HG02943 (cell line): ENCODE results near the gene CWC27.

Experiments
- ATAC-seq: cut with Tn5 transposase; IDR thresholded peaks from one replicate; pipeline ENCODE4 v1.9.1; 2021; ENCODE audit warnings: mild to moderate bottlenecking, low read depth, moderate library complexity; ENCODE audit not compliant: unreplicated experiment

Gene CWC27

DNA sequence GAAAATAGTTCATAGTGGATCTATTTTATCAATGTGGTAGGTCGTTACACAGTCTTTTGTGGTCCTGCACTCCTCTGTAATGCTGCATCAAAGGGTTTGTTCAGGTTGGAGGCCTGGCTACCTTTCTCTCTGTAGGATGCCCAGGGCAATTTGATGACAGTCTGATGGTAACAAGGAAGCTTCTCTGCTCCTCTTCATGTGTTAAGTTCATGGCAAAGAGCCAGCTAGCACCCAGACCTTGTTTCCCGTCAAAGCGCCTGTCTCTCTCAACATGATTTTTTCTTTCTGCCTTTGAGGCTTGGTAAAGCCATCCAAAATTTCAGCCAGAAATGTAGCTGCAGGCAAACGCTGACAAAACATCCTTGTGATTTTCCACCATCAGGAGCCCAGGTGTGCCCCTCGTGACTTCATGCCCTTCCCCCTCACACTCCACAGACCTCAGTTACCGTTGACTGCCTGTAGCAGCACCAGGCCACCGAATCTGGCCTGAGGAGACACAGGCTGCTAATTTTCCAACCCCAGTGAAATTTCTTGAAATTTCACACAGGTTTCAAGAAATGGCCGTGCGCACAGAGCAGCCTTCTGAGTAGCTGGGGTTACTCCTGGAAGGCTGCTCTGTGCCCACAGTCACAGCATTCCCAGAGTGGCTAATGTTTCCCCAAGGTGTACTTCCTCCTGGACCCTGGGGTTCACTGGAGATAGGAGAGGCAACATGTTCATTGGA, 292.7 kb downstream of the CWC27 start:
- peak; percentile 62 for ATAC-seq

DNA sequence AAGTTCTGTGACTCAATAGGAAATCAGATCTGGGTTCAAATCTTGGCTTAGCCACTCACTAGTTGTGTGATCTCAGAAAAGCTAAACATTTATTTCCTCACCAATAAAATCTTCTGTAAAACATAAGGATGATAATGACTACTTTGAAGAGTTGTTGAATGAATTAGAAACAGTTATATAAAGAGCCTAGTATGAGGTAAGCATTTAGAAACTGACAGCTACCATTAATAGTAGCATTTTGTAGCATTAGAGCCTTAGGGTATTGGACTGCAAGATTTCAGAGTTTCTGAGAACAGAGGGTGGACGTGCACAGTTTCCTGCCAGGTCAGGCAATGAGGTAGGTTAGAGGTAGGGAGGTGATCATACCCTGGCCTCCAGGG, 293.2 kb downstream of the CWC27 start:
- no peak for ATAC-seq

DNA sequence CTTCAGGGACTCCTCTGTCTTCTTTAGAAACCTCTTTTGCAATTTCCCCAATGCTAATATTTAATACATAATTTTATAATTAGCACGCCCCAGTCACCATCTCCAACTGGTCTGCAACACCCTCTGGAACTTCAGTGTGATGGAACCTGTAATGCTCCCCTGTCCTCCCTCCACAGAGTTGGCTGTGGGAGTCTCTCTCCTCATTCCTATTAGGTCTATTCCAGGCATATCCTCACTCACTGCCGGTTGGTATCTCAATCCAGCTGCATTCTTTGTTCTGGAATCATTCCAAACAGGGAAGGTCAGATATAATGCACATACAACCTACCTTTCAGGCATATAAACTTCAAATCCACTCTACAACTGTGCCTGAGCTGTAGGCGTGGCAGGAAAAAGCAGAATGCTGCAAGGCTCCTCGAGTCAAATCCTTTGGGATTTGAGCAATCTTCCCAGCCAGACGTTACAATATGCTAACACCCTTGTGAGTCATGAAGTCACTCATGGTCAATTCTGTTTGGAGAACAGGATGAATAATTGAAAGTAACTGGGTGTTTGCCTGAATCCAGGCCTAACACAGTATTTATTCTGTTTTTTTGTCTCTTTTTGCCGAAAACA, 293.8 kb downstream of the CWC27 start:
- no peak for ATAC-seq

GRCh38 chr5:65065001-65065511, 296.3 kb downstream of the CWC27 start:
- no peak for ATAC-seq

DNA sequence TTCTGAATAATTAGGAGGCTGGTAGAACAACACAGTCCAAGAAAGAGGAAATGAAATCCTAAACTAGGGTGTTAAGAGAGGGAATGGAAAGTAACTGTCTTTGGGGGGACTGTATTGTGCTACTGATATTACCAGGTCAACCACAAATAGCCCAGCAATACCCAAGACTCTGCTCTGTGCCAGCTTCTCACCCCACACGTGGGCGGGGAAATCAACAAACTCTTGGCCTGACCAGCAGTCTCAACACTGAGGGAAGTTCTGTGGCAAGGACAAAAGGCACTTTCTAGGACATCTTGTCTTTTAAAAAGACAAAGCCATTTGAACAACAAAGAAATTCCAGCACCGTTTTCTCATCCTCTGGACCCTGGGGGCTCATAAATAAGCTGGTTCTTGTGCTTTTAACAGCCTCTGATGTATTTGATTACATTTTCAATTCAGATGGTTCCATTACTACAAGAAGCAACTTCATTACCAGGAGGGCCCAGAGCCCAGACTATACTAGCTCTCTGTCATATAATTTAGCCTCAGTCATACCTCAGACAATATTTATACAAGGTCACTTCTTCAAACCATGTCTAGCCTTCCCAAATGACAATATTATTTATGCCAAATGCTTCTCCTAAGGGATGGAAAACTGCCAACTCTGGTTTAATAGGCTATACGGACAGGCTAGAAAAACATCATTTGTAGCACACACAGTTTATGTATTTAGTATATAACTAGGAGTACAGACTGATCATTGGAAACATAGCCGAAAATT, 297.8 kb downstream of the CWC27 start:
- ATAC-seq = peak; percentile 83

- no peak for ATAC-seq
Observed at GRCh38 chr5:65067147-65067506, 298.4 kb downstream of the CWC27 start.
